Measurements from ENCODE around the gene SPAG16.
A peak's percentile ranks its signal among the peaks of the same experiment; 100 is the strongest.

The SPAG16 gene

GRCh38 chr2:213286161-213286560, 1.9 kb downstream of the SPAG16 start:
- Histone ChIP-seq H3K27me3 (ENCODE audit: control insufficient read depth in 5 of 5, insufficient read depth in 4 of 5, low read length in 5 of 5) (no peaks in the 10 kb centered on the region), H3K4me1 (ENCODE audit: control insufficient read depth in 5 of 5, insufficient read depth in 5 of 5, low read length in 5 of 5) (peaks cover 0 to 40% (median 21%) of the 10 kb centered on the region in 5 donors), H3K4me3 (ENCODE audit: low read depth in 1 of 5, low read length in 5 of 5) (no peak overlapping the region), H3K27ac (ENCODE audit: low read depth, low read length) (no peak overlapping the region), H3K36me3 (ENCODE audit: control insufficient read depth in 5 of 5, insufficient read depth in 5 of 5, low read length in 5 of 5) (no peaks in the 10 kb centered on the region), H3K9ac (ENCODE audit: low read length in 5 of 5) (no peak overlapping the region), H3K9me3 (ENCODE audit: control insufficient read depth in 5 of 5, low read length in 5 of 5) (no peaks in the 10 kb centered on the region)

GRCh38 chr2:213288913-213289700, 4.8 kb downstream of the SPAG16 start:
- Histone ChIP-seq H3K36me3 (ENCODE audit: control insufficient read depth in 5 of 5, insufficient read depth in 5 of 5, low read length in 5 of 5) (no peaks in the 10 kb centered on the region), H3K4me1 (ENCODE audit: control insufficient read depth in 5 of 5, insufficient read depth in 5 of 5, low read length in 5 of 5) (peaks cover 0 to 33% (median 16%) of the 10 kb centered on the region in 5 donors), H3K27me3 (ENCODE audit: control insufficient read depth in 5 of 5, insufficient read depth in 4 of 5, low read length in 5 of 5) (no peaks in the 10 kb centered on the region), H3K27ac (ENCODE audit: low read depth, low read length) (no peak overlapping the region), H3K9me3 (ENCODE audit: control insufficient read depth in 5 of 5, low read length in 5 of 5) (no peaks in the 10 kb centered on the region), H3K4me3 (ENCODE audit: low read depth in 1 of 5, low read length in 5 of 5) (peak overlapping the region in 1 of 5 donors; percentile 22), H3K9ac (ENCODE audit: low read length in 5 of 5) (no peak overlapping the region)

GRCh38 chr2:213290501-213290900, 6.2 kb downstream of the SPAG16 start:
- Histone ChIP-seq H3K4me3 (ENCODE audit: low read depth in 1 of 5, low read length in 5 of 5) (no peak overlapping the region), H3K9me3 (ENCODE audit: control insufficient read depth in 5 of 5, low read length in 5 of 5) (no peaks in the 10 kb centered on the region), H3K27me3 (ENCODE audit: control insufficient read depth in 5 of 5, insufficient read depth in 4 of 5, low read length in 5 of 5) (no peaks in the 10 kb centered on the region), H3K4me1 (ENCODE audit: control insufficient read depth in 5 of 5, insufficient read depth in 5 of 5, low read length in 5 of 5) (peaks cover 0 to 22% (median 4%) of the 10 kb centered on the region in 5 donors), H3K27ac (ENCODE audit: low read depth, low read length) (no peak overlapping the region), H3K9ac (ENCODE audit: low read length in 5 of 5) (peak overlapping the region in 1 of 5 donors; percentile 16), H3K36me3 (ENCODE audit: control insufficient read depth in 5 of 5, insufficient read depth in 5 of 5, low read length in 5 of 5) (no peaks in the 10 kb centered on the region)

- Histone ChIP-seq H3K27ac (ENCODE audit: low read depth, low read length) (no peak overlapping the region), H3K27me3 (ENCODE audit: control insufficient read depth in 5 of 5, insufficient read depth in 4 of 5, low read length in 5 of 5) (no peaks in the 10 kb centered on the region), H3K36me3 (ENCODE audit: control insufficient read depth in 5 of 5, insufficient read depth in 5 of 5, low read length in 5 of 5) (peaks cover 2 to 28% (median 8%) of the 10 kb centered on the region in 5 donors), H3K9me3 (ENCODE audit: control insufficient read depth in 5 of 5, low read length in 5 of 5) (no peaks in the 10 kb centered on the region), H3K9ac (ENCODE audit: low read length in 5 of 5) (no peak overlapping the region), H3K4me3 (ENCODE audit: low read depth in 1 of 5, low read length in 5 of 5) (no peak overlapping the region), H3K4me1 (ENCODE audit: control insufficient read depth in 5 of 5, insufficient read depth in 5 of 5, low read length in 5 of 5) (no peaks in the 10 kb centered on the region)
Observed at GRCh38 chr2:213296270-213296669, 12.0 kb downstream of the SPAG16 start.

- H3K9ac ChIP-seq (ENCODE audit: low read length in 5 of 5), result peak overlapping the region in 2 of 5 donors; percentile 21 to 43
- peaks cover 14 to 21% (median 18%) of the 10 kb centered on the region in 5 donors for H3K9me3 ChIP-seq (ENCODE audit: control insufficient read depth in 5 of 5, low read length in 5 of 5)
- peak overlapping the region in 1 of 5 donors; percentile 44 for H3K4me3 ChIP-seq (ENCODE audit: low read depth in 1 of 5, low read length in 5 of 5)
- peaks cover 0 to 8% (median 4%) of the 10 kb centered on the region in 5 donors for H3K4me1 ChIP-seq (ENCODE audit: control insufficient read depth in 5 of 5, insufficient read depth in 5 of 5, low read length in 5 of 5)
- peak overlapping the region; percentile 79 for H3K27ac ChIP-seq (ENCODE audit: low read depth, low read length)
- H3K36me3 ChIP-seq (ENCODE audit: control insufficient read depth in 5 of 5, insufficient read depth in 5 of 5, low read length in 5 of 5), result peaks cover 8 to 39% (median 14%) of the 10 kb centered on the region in 5 donors
- H3K27me3 ChIP-seq (ENCODE audit: control insufficient read depth in 5 of 5, insufficient read depth in 4 of 5, low read length in 5 of 5), result no peaks in the 10 kb centered on the region
Observed at GRCh38 chr2:213306316-213306942, 22.2 kb downstream of the SPAG16 start.

GRCh38 chr2:213315168-213315876, 31.1 kb downstream of the SPAG16 start:
- no peaks in the 10 kb centered on the region for H3K27me3 ChIP-seq (ENCODE audit: control insufficient read depth in 5 of 5, insufficient read depth in 4 of 5, low read length in 5 of 5)
- no peak overlapping the region for H3K27ac ChIP-seq (ENCODE audit: low read depth, low read length)
- H3K36me3 ChIP-seq (ENCODE audit: control insufficient read depth in 5 of 5, insufficient read depth in 5 of 5, low read length in 5 of 5), result peaks cover 9 to 20% (median 12%) of the 10 kb centered on the region in 5 donors
- H3K9me3 ChIP-seq (ENCODE audit: control insufficient read depth in 5 of 5, low read length in 5 of 5), result no peaks in the 10 kb centered on the region
- no peak overlapping the region for H3K4me3 ChIP-seq (ENCODE audit: low read depth in 1 of 5, low read length in 5 of 5)
- H3K9ac ChIP-seq (ENCODE audit: low read length in 5 of 5), result no peak overlapping the region
- no peaks in the 10 kb centered on the region for H3K4me1 ChIP-seq (ENCODE audit: control insufficient read depth in 5 of 5, insufficient read depth in 5 of 5, low read length in 5 of 5)

GRCh38 chr2:213316001-213316735, 31.9 kb downstream of the SPAG16 start:
- Histone ChIP-seq H3K27me3 (ENCODE audit: control insufficient read depth in 5 of 5, insufficient read depth in 4 of 5, low read length in 5 of 5) (no peaks in the 10 kb centered on the region), H3K9me3 (ENCODE audit: control insufficient read depth in 5 of 5, low read length in 5 of 5) (no peaks in the 10 kb centered on the region), H3K36me3 (ENCODE audit: control insufficient read depth in 5 of 5, insufficient read depth in 5 of 5, low read length in 5 of 5) (peaks cover 9 to 20% (median 12%) of the 10 kb centered on the region in 5 donors), H3K4me3 (ENCODE audit: low read depth in 1 of 5, low read length in 5 of 5) (no peak overlapping the region), H3K4me1 (ENCODE audit: control insufficient read depth in 5 of 5, insufficient read depth in 5 of 5, low read length in 5 of 5) (no peaks in the 10 kb centered on the region), H3K9ac (ENCODE audit: low read length in 5 of 5) (no peak overlapping the region), H3K27ac (ENCODE audit: low read depth, low read length) (no peak overlapping the region)

- H3K9ac ChIP-seq (ENCODE audit: low read length in 5 of 5), result no peak overlapping the region
- no peaks in the 10 kb centered on the region for H3K27me3 ChIP-seq (ENCODE audit: control insufficient read depth in 5 of 5, insufficient read depth in 4 of 5, low read length in 5 of 5)
- H3K36me3 ChIP-seq (ENCODE audit: control insufficient read depth in 5 of 5, insufficient read depth in 5 of 5, low read length in 5 of 5), result peaks cover 9 to 26% (median 13%) of the 10 kb centered on the region in 5 donors
- H3K9me3 ChIP-seq (ENCODE audit: control insufficient read depth in 5 of 5, low read length in 5 of 5), result no peaks in the 10 kb centered on the region
- no peaks in the 10 kb centered on the region for H3K4me1 ChIP-seq (ENCODE audit: control insufficient read depth in 5 of 5, insufficient read depth in 5 of 5, low read length in 5 of 5)
- H3K27ac ChIP-seq (ENCODE audit: low read depth, low read length), result no peak overlapping the region
- H3K4me3 ChIP-seq (ENCODE audit: low read depth in 1 of 5, low read length in 5 of 5), result no peak overlapping the region
Observed at GRCh38 chr2:213317929-213318328, 33.7 kb downstream of the SPAG16 start.

- H3K9ac ChIP-seq (ENCODE audit: low read length in 5 of 5), result no peak overlapping the region
- H3K27ac ChIP-seq (ENCODE audit: low read depth, low read length), result no peak overlapping the region
- H3K27me3 ChIP-seq (ENCODE audit: control insufficient read depth in 5 of 5, insufficient read depth in 4 of 5, low read length in 5 of 5), result no peaks in the 10 kb centered on the region
- H3K9me3 ChIP-seq (ENCODE audit: control insufficient read depth in 5 of 5, low read length in 5 of 5), result no peaks in the 10 kb centered on the region
- no peak overlapping the region for H3K4me3 ChIP-seq (ENCODE audit: low read depth in 1 of 5, low read length in 5 of 5)
- peaks cover 9 to 22% (median 19%) of the 10 kb centered on the region in 5 donors for H3K36me3 ChIP-seq (ENCODE audit: control insufficient read depth in 5 of 5, insufficient read depth in 5 of 5, low read length in 5 of 5)
- no peaks in the 10 kb centered on the region for H3K4me1 ChIP-seq (ENCODE audit: control insufficient read depth in 5 of 5, insufficient read depth in 5 of 5, low read length in 5 of 5)
Observed at GRCh38 chr2:213320604-213321003, 36.3 kb downstream of the SPAG16 start.
